22Rv1 (cell line): ENCODE measurements around the gene DEPDC1B.

Source experiments
- CTCF ChIP-seq: fragments of 450-650 bp; IDR thresholded peaks from 2 replicates; pipeline ENCODE4 v1.5.1; 2017; ENCODE audit warnings: mild to moderate bottlenecking
- ZFX ChIP-seq: fragments of 450-650 bp; IDR thresholded peaks from 2 replicates; pipeline ENCODE4 v1.6.1; 2017; ENCODE audit warnings: antibody characterized with exemption, borderline replicate concordance

- TF ChIP-seq CTCF = no peak
- no peak for TF ChIP-seq ZFX
Observed at GRCh38 chr5:60640901-60641300, 59.1 kb downstream of the DEPDC1B start.
